ENCODE data around the gene DND1.
"Not testable (repeated sequence)": the region's sequence is repeated elsewhere in the genome, so short reads cannot be mapped to it uniquely, and the experiment has no call there.

Gene DND1

DNA sequence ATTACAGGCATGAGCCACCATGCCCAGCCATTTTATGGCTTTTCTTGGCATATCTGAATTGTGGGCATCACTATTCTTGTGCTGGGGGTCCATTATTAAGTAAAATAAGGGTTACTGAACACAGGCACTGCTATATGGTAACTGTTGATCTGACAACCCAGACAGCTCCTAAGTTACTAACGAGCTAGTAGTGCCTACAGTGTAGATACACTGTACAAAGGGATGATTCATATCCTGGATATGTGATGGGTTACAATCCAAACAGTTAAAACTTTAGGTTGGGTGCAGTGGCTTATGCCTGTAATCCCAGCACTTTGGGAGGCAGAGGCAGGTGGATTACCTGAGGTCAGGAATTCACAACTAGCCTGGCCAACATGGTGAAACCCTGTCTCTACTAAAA is 44.7 kb downstream of the DND1 start:
- no peak for DNase-seq

DNA sequence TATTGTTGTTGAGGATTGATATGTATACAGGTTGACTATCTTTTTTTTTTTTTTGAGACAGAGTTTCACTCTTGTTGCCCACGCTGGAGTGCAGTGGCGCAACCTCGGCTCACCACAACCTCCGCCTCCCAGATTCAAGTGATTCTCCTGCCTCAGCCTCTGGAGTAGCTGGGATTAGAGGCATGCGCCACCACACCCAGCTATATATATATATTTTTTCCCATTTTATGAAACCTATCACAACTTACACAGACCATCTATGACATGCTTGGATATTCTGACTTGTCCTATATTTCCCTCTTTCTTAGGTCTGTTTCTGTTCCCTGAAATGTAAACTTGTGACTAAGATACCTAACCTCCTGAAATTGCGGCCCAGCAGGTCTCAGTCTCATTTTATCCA is 45.4 kb downstream of the DND1 start:
- no peak for DNase-seq

DNA sequence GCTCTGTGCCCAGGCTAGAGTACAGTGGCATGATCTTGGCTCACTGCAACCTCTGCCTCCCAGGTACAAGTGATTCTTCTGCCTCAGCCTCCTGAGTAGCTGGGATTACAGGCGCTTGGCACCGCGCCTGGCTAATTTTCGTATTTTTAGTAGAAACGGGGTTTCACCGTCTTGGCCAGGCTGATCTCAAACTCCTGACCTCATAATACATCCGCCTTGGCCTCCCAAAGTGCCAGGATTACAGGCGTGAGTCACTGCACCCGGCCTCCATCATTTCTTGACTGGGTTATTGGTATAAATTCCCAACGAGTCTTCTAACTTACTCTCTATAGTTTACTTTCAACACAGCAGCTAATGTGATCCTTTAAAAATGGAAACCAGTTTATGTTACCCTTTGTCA is 48.5 kb downstream of the DND1 start:
- not testable (repeated sequence) for DNase-seq

DNA sequence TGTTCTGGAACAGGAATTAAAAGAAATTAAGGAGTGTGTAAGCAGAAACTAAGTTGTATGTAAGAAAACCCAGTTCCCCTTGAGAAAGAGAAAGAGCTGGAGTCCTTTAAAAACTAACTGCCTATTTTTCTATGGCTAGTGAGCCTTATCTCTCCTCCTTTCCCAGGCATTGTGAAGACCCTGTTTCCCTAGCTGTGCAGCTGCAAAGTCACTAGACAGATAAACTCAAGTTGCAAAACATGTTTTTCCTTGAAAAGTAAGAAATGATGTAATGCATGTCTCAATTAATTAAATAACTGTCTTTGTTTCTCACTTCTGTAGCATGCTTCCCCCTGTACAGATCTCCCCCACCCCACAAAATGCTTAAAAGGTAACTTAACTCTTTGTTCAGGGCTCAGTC is 50.3 kb downstream of the DND1 start:
- not testable (repeated sequence) for DNase-seq

DNA sequence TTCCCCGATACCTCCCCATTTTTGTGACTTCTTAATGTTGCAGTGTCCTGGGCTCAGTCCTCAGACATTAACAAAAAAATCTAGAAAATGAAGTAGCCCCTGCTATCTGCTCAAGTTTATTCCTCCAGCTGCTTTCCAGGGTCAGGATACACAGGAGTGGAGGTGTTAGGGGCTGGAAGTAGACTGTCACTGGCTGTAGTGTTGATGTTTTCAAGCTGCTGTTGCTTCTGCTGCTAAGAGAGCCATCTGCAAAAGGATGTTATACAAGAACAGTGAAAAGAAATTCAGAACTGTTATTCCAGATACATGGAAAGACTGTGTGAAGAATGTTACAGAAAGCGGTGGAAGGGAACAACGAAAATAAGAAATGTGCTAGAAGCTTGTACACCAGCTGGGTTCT is 51.1 kb downstream of the DND1 start:
- DNase-seq: no peak

Measured in NCI-H526 treated with DMSO at 0.1 percent for 48 hours (cell line).